DOHH2 (cell line): Measurements from ENCODE around the gene PRKAR2B.

Experiments
- CTCF ChIP-seq: fragments of 200-600 bp; sonication (generic); IDR thresholded peaks from one replicate; pipeline ENCODE4 v1.5.1; 2014; ENCODE audit warnings: antibody characterized with exemption, mild to moderate bottlenecking, low read depth, low read length; ENCODE audit not compliant: poor library complexity, severe bottlenecking
- EZH2phosphoT487 ChIP-seq: fragments of 200-600 bp; sonication (generic); IDR thresholded peaks from 2 replicates; pipeline ENCODE4 v1.6.1; 2017; ENCODE audit warnings: borderline replicate concordance, mild to moderate bottlenecking, antibody characterized with exemption, low read length, moderate library complexity, mixed read lengths

DNA sequence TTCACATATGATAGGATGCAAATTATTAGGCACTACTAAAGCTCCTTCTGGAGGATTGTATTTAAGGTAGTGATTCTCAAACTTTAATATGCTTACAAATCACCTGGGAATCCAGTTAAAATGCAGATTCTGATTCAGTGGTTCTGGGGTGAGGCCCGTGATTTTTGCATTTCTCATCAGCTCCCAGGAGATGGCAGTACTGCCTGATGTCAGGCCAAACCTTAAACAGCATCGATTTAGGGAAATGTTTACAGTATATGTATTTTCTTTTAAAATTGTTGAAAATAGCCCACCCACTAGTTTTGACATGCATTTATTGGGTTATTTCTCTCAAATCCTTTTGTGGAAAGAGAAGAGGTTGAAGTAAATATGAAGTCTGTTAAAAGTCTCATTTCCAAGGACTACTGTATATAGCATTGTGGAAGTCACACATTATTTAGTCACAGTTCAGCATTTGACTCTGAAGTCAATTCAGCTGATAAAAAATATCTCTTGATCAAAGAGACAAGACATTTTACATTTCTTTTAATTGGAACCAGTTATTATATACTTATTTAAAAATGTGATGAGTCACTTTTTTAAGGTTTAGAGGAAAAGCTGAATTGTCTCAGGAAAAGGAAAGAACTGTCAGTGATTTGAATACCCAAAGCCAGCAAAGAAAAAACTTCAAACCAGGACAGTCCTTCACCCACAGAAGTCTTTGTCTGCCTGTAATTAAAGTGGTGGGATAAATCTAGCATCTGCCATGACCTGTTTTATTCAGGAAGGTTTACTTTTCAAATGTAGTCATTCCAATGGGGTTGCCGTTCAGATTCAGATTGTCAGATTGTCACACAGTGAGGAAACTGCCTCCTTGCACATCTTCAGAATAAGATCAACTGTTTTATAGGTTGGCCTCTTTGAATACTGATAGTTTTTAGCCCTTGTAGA is 103.2 kb downstream of the PRKAR2B start:
- TF ChIP-seq CTCF (peak; percentile 95), EZH2phosphoT487 (no peak)
